Measurements from ENCODE around the gene ZCCHC14.

DNA sequence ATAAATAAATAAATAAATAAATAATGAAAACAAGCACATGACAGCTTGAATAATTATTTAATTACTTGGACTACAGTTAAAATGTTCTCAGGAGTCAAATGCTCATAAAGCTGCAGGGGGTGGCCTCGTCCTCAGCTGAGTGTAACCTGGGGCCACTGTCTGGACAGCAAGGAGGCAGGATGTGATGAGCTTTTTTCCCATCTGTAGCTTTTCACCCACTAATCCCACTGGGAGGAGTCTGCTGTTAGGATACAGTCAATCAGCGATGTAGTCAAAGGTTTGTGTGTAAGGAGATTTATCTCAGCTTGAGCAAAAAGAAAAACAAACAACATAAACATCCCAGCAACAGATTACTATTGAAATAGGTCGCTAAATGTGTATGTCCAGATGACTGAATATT is 22.5 kb downstream of the ZCCHC14 start:
- TF ChIP-seq, protein P1, sequence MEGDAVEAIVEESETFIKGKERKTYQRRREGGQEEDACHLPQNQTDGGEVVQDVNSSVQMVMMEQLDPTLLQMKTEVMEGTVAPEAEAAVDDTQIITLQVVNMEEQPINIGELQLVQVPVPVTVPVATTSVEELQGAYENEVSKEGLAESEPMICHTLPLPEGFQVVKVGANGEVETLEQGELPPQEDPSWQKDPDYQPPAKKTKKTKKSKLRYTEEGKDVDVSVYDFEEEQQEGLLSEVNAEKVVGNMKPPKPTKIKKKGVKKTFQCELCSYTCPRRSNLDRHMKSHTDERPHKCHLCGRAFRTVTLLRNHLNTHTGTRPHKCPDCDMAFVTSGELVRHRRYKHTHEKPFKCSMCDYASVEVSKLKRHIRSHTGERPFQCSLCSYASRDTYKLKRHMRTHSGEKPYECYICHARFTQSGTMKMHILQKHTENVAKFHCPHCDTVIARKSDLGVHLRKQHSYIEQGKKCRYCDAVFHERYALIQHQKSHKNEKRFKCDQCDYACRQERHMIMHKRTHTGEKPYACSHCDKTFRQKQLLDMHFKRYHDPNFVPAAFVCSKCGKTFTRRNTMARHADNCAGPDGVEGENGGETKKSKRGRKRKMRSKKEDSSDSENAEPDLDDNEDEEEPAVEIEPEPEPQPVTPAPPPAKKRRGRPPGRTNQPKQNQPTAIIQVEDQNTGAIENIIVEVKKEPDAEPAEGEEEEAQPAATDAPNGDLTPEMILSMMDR (IDR thresholded peaks at IDR 0.05): no peak
- TF ChIP-seq POLR2A (IDR thresholded peaks at IDR 0.05; ENCODE audit: low read depth) (no peak), POLR2AphosphoS5 (IDR thresholded peaks at IDR 0.05) (no peak)

Data from esophagus muscularis mucosa (tissue), 3 donors.